Spinal cord (tissue), 10 donors: ENCODE data around the gene HAVCR2. TPM values are rescaled to one million over a fixed set of nuclear protein-coding genes. Genes with fewer than 3 reads are reported as not detected.
"Not testable (repeated sequence)": the region's sequence is repeated elsewhere in the genome, so short reads cannot be mapped to it uniquely, and the experiment has no call there.

Source experiments
- DNase-seq, 6 donors: peaks; one replicate each; pipeline versions ENCODE4 v3.0.0 to v3.0.0-alpha.2; 2013 to 2015; ENCODE audit warnings: low spot score in 6 of 6, low read depth in 4 of 6
- H3K27ac ChIP-seq: one replicate; pipeline ENCODE4 v1.5.1; 2013; ENCODE audit warnings: low read depth, low read length, control low read depth
- H3K27me3 ChIP-seq: one replicate; pipeline ENCODE4 v1.6.1; 2013; ENCODE audit warnings: low read length; ENCODE audit not compliant: control insufficient read depth, insufficient read depth
- H3K36me3 ChIP-seq: one replicate; pipeline ENCODE4 v1.6.1; 2013; ENCODE audit warnings: low read length; ENCODE audit not compliant: control insufficient read depth, insufficient read depth
- H3K4me1 ChIP-seq: one replicate; pipeline ENCODE4 v1.6.1; 2013; ENCODE audit warnings: low read length; ENCODE audit not compliant: control insufficient read depth, insufficient read depth
- H3K4me3 ChIP-seq: one replicate; pipeline ENCODE4 v1.5.1; 2013; ENCODE audit warnings: low read depth, low read length, control low read depth
- H3K9me3 ChIP-seq: one replicate; pipeline ENCODE4 v1.6.1; 2013; ENCODE audit warnings: low read length; ENCODE audit not compliant: control insufficient read depth, insufficient read depth
- WGBS: methylation state at CpG from one replicate; pipeline ENCODE4 v1.1.5; 2013; ENCODE audit warnings: missing lambda C conversion rate; ENCODE audit not compliant: insufficient coverage; 5-methylcytosine and 5-hydroxymethylcytosine counted together
- polyA plus RNA-seq, 2 donors: library from polyadenylated mRNA; unstranded; fragments of 120-200 nt; gene quantifications; one replicate each; pipeline ENCODE4 v1.2.1, GENCODE V29; 2013; ENCODE audit not compliant: insufficient read length in 2 of 2
- total RNA-seq, 2 donors: library from RNA; depleted of rRNA in 1 of 2; stranded (reverse); fragments of 120-200 nt in 1 of 2; fragments of >200 nt in 1 of 2; gene quantifications; one replicate each; pipeline versions ENCODE4 v1.2.3 to v1.2.4, GENCODE V29; 2013 to 2014
- donor health status: healthy.

HAVCR2 gene
- total and polyA plus RNA-seq, 4 donors, result 8.5 to 22.9 (median 9.7) TPM

GRCh38 chr5:157051604-157052245, 57.1 kb downstream of the HAVCR2 start:
- 96% methylated on average over 3 of the region's 7 CpGs for WGBS
- Histone ChIP-seq H3K27me3 (no peaks in the 10 kb centered on the region), H3K4me1 (no peaks in the 10 kb centered on the region), H3K9me3 (no peaks in the 10 kb centered on the region), H3K36me3 (no peaks in the 10 kb centered on the region), H3K27ac (no peak overlapping the region), H3K4me3 (no peak overlapping the region)
- DNase-seq, result no peak

DNA sequence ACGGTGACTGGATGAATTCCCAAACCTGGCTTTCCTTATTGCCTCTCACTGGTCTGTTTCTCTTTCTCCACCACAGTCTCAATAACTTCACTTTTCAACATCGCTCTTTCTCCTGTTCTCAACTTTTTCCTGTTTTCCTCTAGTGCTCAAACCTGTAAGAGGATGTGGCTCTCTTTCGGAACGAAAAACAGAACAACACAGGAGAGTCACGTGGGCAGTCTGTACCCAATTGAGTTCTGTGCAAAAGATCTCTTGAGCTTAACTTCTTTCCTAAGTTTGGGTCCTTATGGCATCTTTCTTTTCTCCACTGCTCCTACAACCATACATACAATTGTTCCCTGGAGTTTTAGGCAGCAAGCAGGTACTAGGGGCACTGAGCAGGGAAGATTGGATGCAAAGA, 58.8 kb downstream of the HAVCR2 start:
- no peaks in the 10 kb centered on the region for H3K27me3 ChIP-seq
- 91% methylated on average over 5 of the region's 5 CpGs for WGBS
- H3K36me3 ChIP-seq, result no peaks in the 10 kb centered on the region
- H3K4me1 ChIP-seq, result no peaks in the 10 kb centered on the region
- no peak for DNase-seq
- H3K9me3 ChIP-seq, result no peaks in the 10 kb centered on the region
- H3K27ac ChIP-seq, result no peak overlapping the region
- no peak overlapping the region for H3K4me3 ChIP-seq

- Histone ChIP-seq H3K27me3 (no peaks in the 10 kb centered on the region), H3K9me3 (no peaks in the 10 kb centered on the region), H3K27ac (no peak overlapping the region), H3K36me3 (no peaks in the 10 kb centered on the region), H3K4me1 (no peaks in the 10 kb centered on the region), H3K4me3 (no peak overlapping the region)
- no peak for DNase-seq
- no CpG with 5 or more reads among the region's 1 CpG for WGBS
Observed at GRCh38 chr5:157049605-157050004, 59.2 kb downstream of the HAVCR2 start.

DNA sequence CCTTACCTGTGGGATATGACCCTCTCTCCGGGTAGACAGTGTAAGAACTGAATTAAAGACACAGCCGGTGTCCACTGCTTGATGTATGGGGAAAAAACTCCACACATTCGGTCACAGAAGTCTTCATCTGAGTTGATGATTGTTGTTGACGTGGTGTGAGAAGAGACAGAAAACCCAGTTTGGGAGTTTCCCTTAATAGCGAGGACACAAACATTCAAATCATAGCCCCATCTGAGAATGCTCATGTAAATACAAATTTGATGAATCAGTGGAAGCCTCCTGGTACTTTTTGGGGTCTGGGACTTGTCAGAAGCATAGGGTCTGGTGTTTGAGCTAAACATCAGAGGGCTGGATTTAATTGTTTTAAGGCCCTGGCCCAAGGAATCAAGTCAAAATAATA, 60.9 kb downstream of the HAVCR2 start:
- 100% methylated on average over 1 of the region's 5 CpGs for WGBS
- Histone ChIP-seq H3K9me3 (no peaks in the 10 kb centered on the region), H3K4me3 (no peak overlapping the region), H3K27ac (no peak overlapping the region), H3K36me3 (no peaks in the 10 kb centered on the region), H3K27me3 (no peaks in the 10 kb centered on the region), H3K4me1 (no peaks in the 10 kb centered on the region)
- no peak for DNase-seq

- H3K27ac ChIP-seq, H3K36me3 ChIP-seq, H3K4me3 ChIP-seq, H3K9me3 ChIP-seq, DNase-seq, H3K4me1 ChIP-seq, H3K27me3 ChIP-seq: not testable (repeated sequence)
- WGBS, result no CpG with 5 or more reads among the region's 4 CpGs
Observed at GRCh38 chr5:157047016-157047415, 61.8 kb downstream of the HAVCR2 start.

- Histone ChIP-seq H3K4me1 (no peaks in the 10 kb centered on the region), H3K27ac (no peak overlapping the region), H3K9me3 (no peaks in the 10 kb centered on the region), H3K4me3 (no peak overlapping the region), H3K36me3 (no peaks in the 10 kb centered on the region), H3K27me3 (no peaks in the 10 kb centered on the region)
- no CpG with 5 or more reads among the region's 3 CpGs for WGBS
- peak in 2 of 6 donors; percentile 9 to 20 for DNase-seq
Observed at GRCh38 chr5:157046041-157046440, 62.8 kb downstream of the HAVCR2 start.

GRCh38 chr5:157045601-157046000, 63.2 kb downstream of the HAVCR2 start:
- H3K36me3 ChIP-seq, result no peaks in the 10 kb centered on the region
- H3K4me1 ChIP-seq, result no peaks in the 10 kb centered on the region
- 66% methylated on average over 3 of the region's 3 CpGs for WGBS
- DNase-seq, result peak in 1 of 6 donors; percentile 2
- H3K9me3 ChIP-seq, result no peaks in the 10 kb centered on the region
- H3K27ac ChIP-seq, result no peak overlapping the region
- H3K27me3 ChIP-seq, result no peaks in the 10 kb centered on the region
- H3K4me3 ChIP-seq, result no peak overlapping the region

DNA sequence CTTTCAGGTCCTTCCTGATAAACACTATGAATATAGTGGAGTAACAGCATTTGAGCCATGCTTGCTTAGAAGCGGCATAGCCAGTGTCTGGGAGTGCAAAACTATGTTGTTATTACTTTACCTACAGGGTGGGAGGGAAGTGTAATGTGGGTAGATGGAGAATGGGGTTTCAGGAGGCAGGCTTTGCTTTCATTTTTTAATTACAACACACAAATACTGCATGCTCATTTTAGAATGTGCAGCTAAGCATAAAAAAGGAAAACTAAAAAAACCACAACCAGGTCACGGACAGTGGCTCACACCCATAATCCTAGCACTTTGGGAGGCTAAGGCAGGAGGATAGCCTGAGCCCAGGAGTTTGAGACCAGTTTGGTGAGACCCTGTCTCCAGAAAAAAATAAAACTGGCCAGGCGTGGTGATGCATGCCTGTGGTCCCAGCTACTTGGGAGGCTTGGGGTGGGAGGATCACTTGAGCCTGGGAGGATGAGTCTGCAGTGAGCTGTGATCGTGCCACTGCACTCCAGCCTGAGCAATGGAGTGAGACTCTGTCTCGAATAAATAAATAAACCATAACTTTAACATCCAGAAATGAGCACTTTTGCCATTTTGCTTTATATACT, 70.2 kb downstream of the HAVCR2 start:
- H3K27ac ChIP-seq, result no peak overlapping the region
- 92% methylated on average over 2 of the region's 5 CpGs for WGBS
- H3K4me1 ChIP-seq, result no peaks in the 10 kb centered on the region
- H3K27me3 ChIP-seq, result no peaks in the 10 kb centered on the region
- no peaks in the 10 kb centered on the region for H3K36me3 ChIP-seq
- no peak overlapping the region for H3K4me3 ChIP-seq
- no peak for DNase-seq
- no peaks in the 10 kb centered on the region for H3K9me3 ChIP-seq
